ENCODE results near the gene HMGB3. TPM values are rescaled to one million over a fixed set of nuclear protein-coding genes. Genes with fewer than 3 reads are reported as not detected.

The HMGB3 gene
- 11.3 and 12.2 TPM in 2 replicates for polyA plus RNA-seq (2012; rRNA removed)
- 16.5 and 29.0 TPM in 2 replicates for polyA plus RNA-seq (2012; cell fraction: cytosol; rRNA removed)
- polyA plus RNA-seq (2012; cell fraction: nucleus; rRNA removed): 3.3 and 5.2 TPM in 2 replicates

DNA sequence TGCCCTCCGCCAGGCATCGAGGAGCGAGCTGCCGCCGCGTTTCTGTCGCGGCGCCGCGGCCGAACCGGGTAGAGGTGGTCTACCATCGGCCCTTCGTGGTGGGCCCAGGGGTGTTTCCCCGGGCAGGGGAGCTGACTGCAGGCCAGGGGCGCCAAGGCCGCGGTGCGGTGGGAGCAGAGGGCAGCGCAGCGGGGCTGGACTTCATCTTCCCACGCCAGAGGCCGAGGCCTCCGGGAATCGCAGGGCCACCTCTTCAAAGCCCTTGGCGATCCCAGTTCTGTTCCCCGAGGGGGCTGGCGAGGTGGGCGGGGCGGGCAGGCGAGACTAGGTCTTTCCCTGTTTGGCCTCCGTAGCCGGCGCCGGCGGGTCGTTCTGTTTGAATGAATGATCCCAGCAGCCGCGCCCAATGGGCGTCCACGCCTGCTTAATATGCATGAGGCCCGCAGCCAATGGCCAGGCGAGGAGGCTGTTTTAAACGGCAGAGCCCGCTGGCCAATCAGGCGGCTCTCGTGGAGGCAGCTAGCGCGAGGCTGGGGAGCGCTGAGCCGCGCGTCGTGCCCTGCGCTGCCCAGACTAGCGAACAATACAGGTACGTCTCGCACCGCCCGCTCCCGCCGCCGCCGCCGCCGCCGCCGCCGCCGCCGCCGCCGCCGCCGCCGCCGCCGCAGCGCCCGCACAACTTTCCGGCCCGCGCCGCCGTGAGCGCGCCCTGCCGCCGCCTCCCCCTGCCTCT is at the start of gene HMGB3:
TSS of gene HMGB3 (plus strand) at position 548 of the 733 bp plus-strand sequence. CDS start 2,265 bp downstream, outside the sequence.
- ChIA-PET CTCF (interaction anchor here (1.3 kb wide), 1 partner anchor 99 kb away, joined by 3 read pairs; no protein-coding TSS in a partner anchor), POLR2A (no interaction called here)
- peak within 1 kb of the TSS; percentile 73; the same call in 1 of the 2 replicates for H3K9ac ChIP-seq
- peaks cover 0 to 6% of the 10 kb centered on the region in 2 experiments for H3K36me3 ChIP-seq (replicated peaks in 1 of 2; ENCODE audit: control insufficient read depth in 1 of 2, insufficient read depth in 2 of 2, low read length in 1 of 2)
- WGBS (ENCODE audit: low lambda C conversion rate): 53% methylated on average over 27 of the region's 90 CpGs
- H3K27me3 ChIP-seq (ENCODE audit: insufficient read depth): no peaks in the 10 kb centered on the region
- peaks cover 3% of the 10 kb centered on the region for H3F3A ChIP-seq (replicated peaks; ENCODE audit: insufficient read depth)
- H3K4me2 ChIP-seq: peak within 1 kb of the TSS; percentile 75
- peak; percentile 90 for DNase-seq
- H3K79me2 ChIP-seq (ENCODE audit: insufficient read depth): peaks cover 19% of the 10 kb centered on the region
- H4K20me1 ChIP-seq (ENCODE audit: insufficient read depth): no peaks in the 10 kb centered on the region
- H3K9me2 ChIP-seq: no peaks in the 10 kb centered on the region
- peak within 1 kb of the TSS; percentile 53 to 72; a peak in 2 of 4 replicates for H3K27ac ChIP-seq (ENCODE audit: low read depth in 2 of 2, low read length in 1 of 2)
- peak within 1 kb of the TSS; percentile 60 to 65 for H3K4me3 ChIP-seq (ENCODE audit: low read depth in 2 of 2, low read length in 1 of 2)
- peaks cover 0 to 3% of the 10 kb centered on the region in 2 experiments; a peak in 1 of 4 replicates for H3K4me1 ChIP-seq (ENCODE audit: control insufficient read depth in 1 of 2, insufficient read depth in 2 of 2, low read depth in 1 of 2, low read length in 1 of 2)
- no peaks in the 10 kb centered on the region for H3K9me3 ChIP-seq
- peak; percentile 46; the same call in 1 of the 2 replicates for TF ChIP-seq TAF1 (IDR thresholded peaks at IDR 0.05; ENCODE audit: borderline replicate concordance, low read depth, low read length)
- TF ChIP-seq, protein P1, sequence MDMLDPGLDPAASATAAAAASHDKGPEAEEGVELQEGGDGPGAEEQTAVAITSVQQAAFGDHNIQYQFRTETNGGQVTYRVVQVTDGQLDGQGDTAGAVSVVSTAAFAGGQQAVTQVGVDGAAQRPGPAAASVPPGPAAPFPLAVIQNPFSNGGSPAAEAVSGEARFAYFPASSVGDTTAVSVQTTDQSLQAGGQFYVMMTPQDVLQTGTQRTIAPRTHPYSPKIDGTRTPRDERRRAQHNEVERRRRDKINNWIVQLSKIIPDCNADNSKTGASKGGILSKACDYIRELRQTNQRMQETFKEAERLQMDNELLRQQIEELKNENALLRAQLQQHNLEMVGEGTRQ (IDR thresholded peaks at IDR 0.05; ENCODE audit: borderline replicate concordance, low read depth, low read length): no peak
- TF ChIP-seq GATA2 (CRISPR knock-in tag; IDR thresholded peaks at IDR 0.05): no peak
- TF ChIP-seq, protein P2, sequence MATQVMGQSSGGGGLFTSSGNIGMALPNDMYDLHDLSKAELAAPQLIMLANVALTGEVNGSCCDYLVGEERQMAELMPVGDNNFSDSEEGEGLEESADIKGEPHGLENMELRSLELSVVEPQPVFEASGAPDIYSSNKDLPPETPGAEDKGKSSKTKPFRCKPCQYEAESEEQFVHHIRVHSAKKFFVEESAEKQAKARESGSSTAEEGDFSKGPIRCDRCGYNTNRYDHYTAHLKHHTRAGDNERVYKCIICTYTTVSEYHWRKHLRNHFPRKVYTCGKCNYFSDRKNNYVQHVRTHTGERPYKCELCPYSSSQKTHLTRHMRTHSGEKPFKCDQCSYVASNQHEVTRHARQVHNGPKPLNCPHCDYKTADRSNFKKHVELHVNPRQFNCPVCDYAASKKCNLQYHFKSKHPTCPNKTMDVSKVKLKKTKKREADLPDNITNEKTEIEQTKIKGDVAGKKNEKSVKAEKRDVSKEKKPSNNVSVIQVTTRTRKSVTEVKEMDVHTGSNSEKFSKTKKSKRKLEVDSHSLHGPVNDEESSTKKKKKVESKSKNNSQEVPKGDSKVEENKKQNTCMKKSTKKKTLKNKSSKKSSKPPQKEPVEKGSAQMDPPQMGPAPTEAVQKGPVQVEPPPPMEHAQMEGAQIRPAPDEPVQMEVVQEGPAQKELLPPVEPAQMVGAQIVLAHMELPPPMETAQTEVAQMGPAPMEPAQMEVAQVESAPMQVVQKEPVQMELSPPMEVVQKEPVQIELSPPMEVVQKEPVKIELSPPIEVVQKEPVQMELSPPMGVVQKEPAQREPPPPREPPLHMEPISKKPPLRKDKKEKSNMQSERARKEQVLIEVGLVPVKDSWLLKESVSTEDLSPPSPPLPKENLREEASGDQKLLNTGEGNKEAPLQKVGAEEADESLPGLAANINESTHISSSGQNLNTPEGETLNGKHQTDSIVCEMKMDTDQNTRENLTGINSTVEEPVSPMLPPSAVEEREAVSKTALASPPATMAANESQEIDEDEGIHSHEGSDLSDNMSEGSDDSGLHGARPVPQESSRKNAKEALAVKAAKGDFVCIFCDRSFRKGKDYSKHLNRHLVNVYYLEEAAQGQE (IDR thresholded peaks at IDR 0.05; ENCODE audit: low read depth, low read length): no peak
- TF ChIP-seq MXI1 (IDR thresholded peaks at IDR 0.05; ENCODE audit: low read depth, low read length): 0 out of 2 replicates have a peak, but pooled peaks have one; percentile 26
- TF ChIP-seq, protein P3, sequence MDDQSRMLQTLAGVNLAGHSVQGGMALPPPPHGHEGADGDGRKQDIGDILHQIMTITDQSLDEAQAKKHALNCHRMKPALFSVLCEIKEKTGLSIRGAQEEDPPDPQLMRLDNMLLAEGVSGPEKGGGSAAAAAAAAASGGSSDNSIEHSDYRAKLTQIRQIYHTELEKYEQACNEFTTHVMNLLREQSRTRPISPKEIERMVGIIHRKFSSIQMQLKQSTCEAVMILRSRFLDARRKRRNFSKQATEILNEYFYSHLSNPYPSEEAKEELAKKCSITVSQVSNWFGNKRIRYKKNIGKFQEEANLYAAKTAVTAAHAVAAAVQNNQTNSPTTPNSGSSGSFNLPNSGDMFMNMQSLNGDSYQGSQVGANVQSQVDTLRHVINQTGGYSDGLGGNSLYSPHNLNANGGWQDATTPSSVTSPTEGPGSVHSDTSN (IDR thresholded peaks at IDR 0.05): no peak
- 0 out of 2 replicates have a peak, but pooled peaks have one; percentile 45 for TF ChIP-seq POLR2AphosphoS5 (IDR thresholded peaks at IDR 0.05; ENCODE audit: low read depth, low read length)
- peak; percentile 56; the same call in 1 of the 2 replicates for TF ChIP-seq FOXM1 (IDR thresholded peaks at IDR 0.05; ENCODE audit: low read depth)
- no peak for TF ChIP-seq SMC3 (IDR thresholded peaks at IDR 0.05; ENCODE audit: low read depth, low read length)
- no peak for TF ChIP-seq EP300 (IDR thresholded peaks at IDR 0.05; ENCODE audit: borderline replicate concordance in 1 of 2, low read depth in 1 of 2, low read length in 1 of 2)
- TF ChIP-seq SIN3A (IDR thresholded peaks at IDR 0.05; ENCODE audit: borderline replicate concordance, low read depth, low read length): 0 out of 2 replicates have a peak, but pooled peaks have one; percentile 11
- no peak for TF ChIP-seq MEF2A (IDR thresholded peaks at IDR 0.05; ENCODE audit: borderline replicate concordance, low read depth)
- TF ChIP-seq JUND (IDR thresholded peaks at IDR 0.05): no peak
- no peak for TF ChIP-seq FOSL2 (IDR thresholded peaks at IDR 0.05; ENCODE audit: borderline replicate concordance, low read depth)
- TF ChIP-seq, protein P4, sequence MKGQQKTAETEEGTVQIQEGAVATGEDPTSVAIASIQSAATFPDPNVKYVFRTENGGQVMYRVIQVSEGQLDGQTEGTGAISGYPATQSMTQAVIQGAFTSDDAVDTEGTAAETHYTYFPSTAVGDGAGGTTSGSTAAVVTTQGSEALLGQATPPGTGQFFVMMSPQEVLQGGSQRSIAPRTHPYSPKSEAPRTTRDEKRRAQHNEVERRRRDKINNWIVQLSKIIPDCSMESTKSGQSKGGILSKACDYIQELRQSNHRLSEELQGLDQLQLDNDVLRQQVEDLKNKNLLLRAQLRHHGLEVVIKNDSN (IDR thresholded peaks at IDR 0.05; ENCODE audit: borderline replicate concordance, low read depth): no peak
- TF ChIP-seq, protein P5, sequence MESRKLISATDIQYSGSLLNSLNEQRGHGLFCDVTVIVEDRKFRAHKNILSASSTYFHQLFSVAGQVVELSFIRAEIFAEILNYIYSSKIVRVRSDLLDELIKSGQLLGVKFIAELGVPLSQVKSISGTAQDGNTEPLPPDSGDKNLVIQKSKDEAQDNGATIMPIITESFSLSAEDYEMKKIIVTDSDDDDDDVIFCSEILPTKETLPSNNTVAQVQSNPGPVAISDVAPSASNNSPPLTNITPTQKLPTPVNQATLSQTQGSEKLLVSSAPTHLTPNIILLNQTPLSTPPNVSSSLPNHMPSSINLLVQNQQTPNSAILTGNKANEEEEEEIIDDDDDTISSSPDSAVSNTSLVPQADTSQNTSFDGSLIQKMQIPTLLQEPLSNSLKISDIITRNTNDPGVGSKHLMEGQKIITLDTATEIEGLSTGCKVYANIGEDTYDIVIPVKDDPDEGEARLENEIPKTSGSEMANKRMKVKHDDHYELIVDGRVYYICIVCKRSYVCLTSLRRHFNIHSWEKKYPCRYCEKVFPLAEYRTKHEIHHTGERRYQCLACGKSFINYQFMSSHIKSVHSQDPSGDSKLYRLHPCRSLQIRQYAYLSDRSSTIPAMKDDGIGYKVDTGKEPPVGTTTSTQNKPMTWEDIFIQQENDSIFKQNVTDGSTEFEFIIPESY (IDR thresholded peaks at IDR 0.05; ENCODE audit: borderline replicate concordance, low read depth): 0 out of 2 replicates have a peak, but pooled peaks have one; percentile 76
- no peak for TF ChIP-seq RAD21 (IDR thresholded peaks at IDR 0.05; ENCODE audit: low read length)
- TF ChIP-seq NRF1 (IDR thresholded peaks at IDR 0.05; ENCODE audit: low read depth, low read length): no peak
- peak; percentile 94 for TF ChIP-seq CHD2 (IDR thresholded peaks at IDR 0.05; ENCODE audit: low read length, partially characterized antibody)
- TF ChIP-seq TEAD4 (IDR thresholded peaks at IDR 0.05; ENCODE audit: borderline replicate concordance, insufficient read depth): no peak
- TF ChIP-seq, protein P6, sequence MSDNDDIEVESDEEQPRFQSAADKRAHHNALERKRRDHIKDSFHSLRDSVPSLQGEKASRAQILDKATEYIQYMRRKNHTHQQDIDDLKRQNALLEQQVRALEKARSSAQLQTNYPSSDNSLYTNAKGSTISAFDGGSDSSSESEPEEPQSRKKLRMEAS (IDR thresholded peaks at IDR 0.05; ENCODE audit: low read depth): no peak
- TF ChIP-seq FOXJ3 (CRISPR knock-in tag; IDR thresholded peaks at IDR 0.05): no peak
- peak within 1 kb of the TSS; percentile 84 for H2AFZ ChIP-seq (ENCODE audit: low read depth)

All from SK-N-SH (cell line).